ENCODE results near the gene HORMAD2.

HORMAD2 gene

GRCh38 chr22:30104501-30105156 lies 24.4 kb downstream of the HORMAD2 start:
- in situ Hi-C loops (cut with MboI; ENCODE audit: low sequenced_read_pairs): loop anchor here (25.0 kb wide), 2 partner anchors 283 to 383 kb away; partner anchors contain the start of genes RNF215 and SEC14L2

DNA sequence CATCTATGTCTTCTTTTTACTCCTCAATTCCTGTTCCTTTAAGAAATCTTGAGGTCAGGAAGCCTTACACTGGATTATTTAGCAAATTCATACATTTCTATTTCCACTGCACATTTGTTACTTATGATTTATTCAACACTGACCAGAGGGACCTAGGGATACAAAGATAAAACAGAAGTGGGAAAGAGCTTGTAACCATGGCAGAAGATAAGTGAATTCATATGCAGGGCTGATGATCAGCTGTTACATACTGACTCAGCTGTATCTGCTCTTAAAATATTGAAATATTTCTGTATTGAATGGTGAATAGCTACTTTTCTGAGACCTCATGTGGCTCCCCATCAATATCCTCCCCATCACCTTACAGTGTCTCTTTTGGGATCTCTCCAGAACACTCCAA lies 25.2 kb downstream of the HORMAD2 start:
- in situ Hi-C loops (cut with MboI; ENCODE audit: low sequenced_read_pairs): loop anchor here (25.0 kb wide), 2 partner anchors 282 to 382 kb away; partner anchors contain the start of genes RNF215 and SEC14L2

DNA sequence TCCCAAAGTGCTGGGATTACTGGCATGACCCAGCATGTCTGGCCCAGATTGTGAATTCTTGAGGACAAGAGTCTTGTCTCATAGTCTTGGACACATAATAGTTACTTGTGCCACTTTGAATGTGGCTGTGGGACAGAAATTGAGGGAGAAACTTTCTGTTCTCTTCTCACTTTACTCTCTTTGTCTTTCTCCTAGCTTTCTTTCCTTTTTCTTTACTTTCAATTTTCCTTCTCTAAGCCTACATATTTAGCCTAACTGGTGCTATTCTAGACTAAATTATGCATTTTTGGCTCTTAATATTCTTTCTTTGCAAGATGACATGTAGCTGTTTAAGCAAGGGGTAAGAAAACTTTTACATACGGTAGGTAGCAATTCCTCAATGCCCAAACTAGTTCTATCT lies 33.2 kb downstream of the HORMAD2 start:
- in situ Hi-C loops (cut with MboI; ENCODE audit: low sequenced_read_pairs): loop anchor here (25.0 kb wide), 2 partner anchors 274 to 374 kb away; partner anchors contain the start of genes RNF215 and SEC14L2

DNA sequence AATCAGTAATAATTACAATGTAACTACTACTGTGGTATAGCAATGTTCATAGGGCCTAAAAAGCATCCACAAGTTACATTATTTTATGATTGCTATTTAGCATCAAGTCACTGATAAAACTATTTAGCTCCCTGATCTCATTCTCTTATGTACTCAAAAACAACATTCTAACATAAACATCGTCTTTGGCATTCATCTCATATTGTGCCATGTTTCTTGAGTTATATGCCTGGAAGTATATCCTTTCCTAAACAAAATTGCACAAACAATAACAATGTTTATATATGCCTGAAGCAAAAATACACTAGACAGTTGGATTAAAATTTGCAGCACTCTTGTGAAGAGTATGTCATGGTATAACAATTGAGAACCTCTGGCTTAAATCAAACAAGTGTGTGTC lies 34.1 kb downstream of the HORMAD2 start:
- in situ Hi-C loops (cut with MboI; ENCODE audit: low sequenced_read_pairs): loop anchor here (25.0 kb wide), 2 partner anchors 273 to 373 kb away; partner anchors contain the start of genes RNF215 and SEC14L2

DNA sequence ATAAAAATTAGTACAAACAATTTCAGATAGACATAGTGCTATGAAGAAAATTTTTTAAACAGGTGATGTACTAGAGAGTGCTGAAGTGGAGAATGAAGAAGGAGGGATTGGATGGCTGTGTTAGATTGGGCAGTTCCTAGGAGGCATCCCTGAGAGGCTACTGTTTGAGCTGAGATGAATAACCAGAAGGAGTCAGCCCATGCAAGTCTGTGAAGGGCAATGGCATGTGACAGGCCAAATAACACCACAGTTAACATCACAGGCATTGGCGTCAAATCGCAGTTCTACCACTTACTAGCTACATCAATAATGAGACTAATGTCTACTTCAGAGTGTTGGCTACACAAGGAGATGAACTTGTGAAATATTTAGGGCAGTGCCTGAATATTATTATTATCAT lies 35.4 kb downstream of the HORMAD2 start:
- in situ Hi-C loops (cut with MboI; ENCODE audit: low sequenced_read_pairs): loop anchor here (25.0 kb wide), 2 partner anchors 272 to 372 kb away; partner anchors contain the start of genes RNF215 and SEC14L2

GRCh38 chr22:30116362-30117117 lies 36.3 kb downstream of the HORMAD2 start:
- in situ Hi-C loops (cut with MboI; ENCODE audit: low sequenced_read_pairs): loop anchor here (25.0 kb wide), 2 partner anchors 271 to 371 kb away; partner anchors contain the start of genes RNF215 and SEC14L2

DNA sequence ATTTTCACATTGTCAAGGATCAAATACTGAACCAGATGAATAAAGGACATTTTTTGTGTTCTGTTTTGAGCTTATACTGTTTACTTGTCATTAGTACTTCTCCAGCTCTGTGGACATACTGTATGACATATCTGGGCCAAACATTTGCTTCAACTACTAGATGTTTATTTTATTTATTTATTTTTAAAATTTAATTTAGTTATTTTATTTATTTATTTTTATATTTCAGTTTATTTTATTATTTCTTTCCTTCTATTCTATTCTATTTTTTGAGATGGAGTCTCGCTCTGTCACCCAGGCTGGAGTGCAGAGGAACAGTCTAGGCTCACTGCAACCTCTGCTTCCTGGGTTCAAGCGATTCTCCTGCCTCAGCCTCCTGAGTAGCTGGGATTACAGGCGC lies 37.0 kb downstream of the HORMAD2 start:
- in situ Hi-C loops (cut with MboI; ENCODE audit: low sequenced_read_pairs): loop anchor here (25.0 kb wide), 2 partner anchors 270 to 370 kb away; partner anchors contain the start of genes RNF215 and SEC14L2

DNA sequence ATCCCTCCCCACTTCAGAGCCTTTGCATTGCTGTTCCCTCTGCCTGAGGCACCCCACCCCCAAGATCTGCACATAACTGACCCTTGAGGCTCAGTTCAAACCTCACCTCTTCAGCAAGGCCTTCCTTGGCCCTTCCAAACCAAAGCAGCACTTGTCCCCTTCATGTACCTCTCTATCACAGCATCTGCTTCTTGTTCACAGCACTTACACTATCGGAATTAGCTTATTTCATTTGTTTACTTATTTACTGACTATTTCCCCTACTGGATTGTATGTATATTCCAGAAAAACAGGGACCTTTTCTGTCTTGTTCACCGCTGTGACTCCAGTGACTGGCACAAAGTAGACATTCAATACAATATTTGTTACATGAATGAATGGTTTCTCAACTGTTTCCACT lies 38.0 kb downstream of the HORMAD2 start:
- in situ Hi-C loops (cut with MboI; ENCODE audit: low sequenced_read_pairs): loop anchor here (25.0 kb wide), 2 partner anchors 269 to 369 kb away; partner anchors contain the start of genes RNF215 and SEC14L2

DNA sequence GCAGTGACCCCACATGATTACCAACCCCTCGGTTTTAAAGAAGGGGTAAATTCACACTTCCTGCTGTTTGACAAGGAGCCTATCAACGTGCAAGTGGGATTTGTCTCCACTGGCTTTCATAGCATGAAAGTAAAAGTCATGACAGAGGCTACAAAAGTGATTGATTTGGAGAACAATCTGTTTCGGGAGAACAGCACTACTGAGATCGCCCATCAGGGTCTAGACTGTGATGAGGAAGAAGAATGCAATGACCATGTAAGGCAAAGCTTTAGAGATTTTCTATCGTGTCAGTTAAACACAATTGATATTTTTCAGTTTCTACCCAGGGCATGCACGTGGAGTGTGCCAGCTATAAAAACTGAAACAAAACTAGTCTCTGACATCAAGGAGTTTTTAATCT lies 41.7 kb downstream of the HORMAD2 start:
- in situ Hi-C loops (cut with MboI; ENCODE audit: low sequenced_read_pairs): loop anchor here (25.0 kb wide), 2 partner anchors 265 to 365 kb away; partner anchors contain the start of genes RNF215 and SEC14L2

- in situ Hi-C loops (cut with MboI; ENCODE audit: low sequenced_read_pairs): loop anchor here (25.0 kb wide), 2 partner anchors 264 to 364 kb away; partner anchors contain the start of genes RNF215 and SEC14L2
Measured at GRCh38 chr22:30123463-30123862, 43.2 kb downstream of the HORMAD2 start.

GRCh38 chr22:30127749-30128166 lies 47.5 kb downstream of the HORMAD2 start:
- in situ Hi-C loops (cut with MboI; ENCODE audit: low sequenced_read_pairs): no loop called here

DNA sequence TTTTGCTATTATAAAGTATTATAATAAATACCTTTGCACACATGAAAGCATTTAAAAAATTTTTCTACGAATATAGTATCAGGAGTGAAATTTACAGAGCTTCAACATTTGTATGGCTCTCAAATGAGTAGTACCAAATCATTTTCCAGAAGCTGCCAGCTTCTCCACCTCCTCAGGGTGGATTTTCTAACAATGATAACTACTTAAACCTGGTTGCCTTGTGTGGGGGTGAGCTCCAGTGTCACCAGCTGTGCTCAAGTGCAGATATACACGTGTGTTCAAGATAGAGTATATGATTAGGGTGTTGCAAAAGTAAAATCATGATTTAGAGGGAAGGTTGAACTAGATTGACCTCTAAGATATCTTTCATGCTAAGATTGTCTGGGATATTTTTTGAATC lies 48.2 kb downstream of the HORMAD2 start:
- in situ Hi-C loops (cut with MboI; ENCODE audit: low sequenced_read_pairs): no loop called here

GRCh38 chr22:30129636-30130035 lies 49.4 kb downstream of the HORMAD2 start:
- in situ Hi-C loops (cut with MboI; ENCODE audit: low sequenced_read_pairs): no loop called here

- in situ Hi-C loops (cut with MboI; ENCODE audit: low sequenced_read_pairs): no loop called here
Measured at GRCh38 chr22:30132290-30132996, 52.2 kb downstream of the HORMAD2 start.

DNA sequence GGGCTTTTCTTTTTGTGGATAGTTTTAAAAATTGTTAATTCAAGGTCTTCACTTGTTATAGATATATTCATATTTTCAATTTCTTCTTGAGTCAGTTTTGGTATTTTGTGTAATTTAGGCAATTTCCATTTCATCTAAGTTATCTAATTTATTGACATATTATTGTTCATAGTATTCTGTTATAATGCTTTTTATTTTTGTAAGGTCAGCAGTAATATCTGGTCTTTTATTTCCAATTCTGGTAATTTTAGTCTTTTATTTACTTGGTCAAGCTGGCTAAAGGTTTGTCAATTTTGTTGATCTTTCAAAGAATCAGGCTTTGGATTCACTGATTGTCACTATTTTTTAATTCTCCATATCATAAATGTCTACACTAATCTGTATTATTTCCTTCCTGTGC lies 60.1 kb downstream of the HORMAD2 start:
- in situ Hi-C loops (cut with MboI; ENCODE audit: low sequenced_read_pairs): no loop called here

GRCh38 chr22:30143265-30143664 lies 63.0 kb downstream of the HORMAD2 start:
- in situ Hi-C loops (cut with MboI; ENCODE audit: low sequenced_read_pairs): no loop called here

GRCh38 chr22:30144391-30144790 lies 64.1 kb downstream of the HORMAD2 start:
- in situ Hi-C loops (cut with MboI; ENCODE audit: low sequenced_read_pairs): no loop called here

GRCh38 chr22:30150212-30150611 lies 69.9 kb downstream of the HORMAD2 start:
- in situ Hi-C loops (cut with MboI; ENCODE audit: low sequenced_read_pairs): no loop called here

GRCh38 chr22:30158277-30158676 lies 78.0 kb downstream of the HORMAD2 start:
- in situ Hi-C loops (cut with MboI; ENCODE audit: low sequenced_read_pairs): no loop called here

DNA sequence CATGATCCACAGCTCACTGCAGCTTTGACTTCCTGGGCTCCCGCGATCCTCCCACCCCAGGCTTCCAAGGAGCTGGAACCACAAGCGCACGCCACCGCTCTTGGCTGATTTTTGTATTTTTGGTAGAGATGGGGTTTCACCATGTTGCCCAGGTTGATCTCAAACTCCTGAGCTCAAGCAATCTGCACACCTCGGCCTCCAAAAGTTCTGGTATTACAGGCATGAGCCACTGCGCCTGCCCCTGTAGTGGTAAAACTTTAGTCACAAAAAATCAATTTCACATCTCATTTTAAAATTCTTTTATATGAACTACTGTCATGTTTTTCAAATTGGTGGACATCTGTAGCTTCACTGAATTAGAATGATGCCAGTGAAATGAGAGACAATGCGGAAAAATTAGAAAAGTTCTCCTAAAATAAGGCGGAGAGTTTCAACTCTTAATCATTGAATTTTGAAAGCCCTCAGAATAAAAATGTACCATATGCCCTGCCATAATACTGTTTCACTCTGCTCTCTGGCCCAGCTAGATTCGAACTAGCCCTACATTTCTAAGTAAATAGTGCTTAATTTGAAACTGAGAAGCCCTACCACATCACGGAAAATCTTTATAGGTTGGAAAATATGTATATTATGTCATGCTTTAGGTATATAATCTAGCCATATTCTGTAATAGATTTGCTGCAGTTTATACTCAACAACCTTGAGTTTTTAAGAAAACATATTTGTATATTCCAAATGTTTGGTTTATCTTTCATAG lies 78.7 kb downstream of the HORMAD2 start:
- in situ Hi-C loops (cut with MboI; ENCODE audit: low sequenced_read_pairs): no loop called here

Measured in HL-60/S4 treated with phorbol 12-myristate 13-acetate at 8.2 ng/mL for 4 days and 3 days (cell line).